H1 (cell line): ENCODE results near the gene LYPD6B.

Experiments
- CEBPB ChIP-seq: IDR thresholded peaks from 2 replicates; pipeline ENCODE4 v1.6.1; 2012; ENCODE audit warnings: low read depth, low read length
- CHD2 ChIP-seq: IDR thresholded peaks from 2 replicates; pipeline ENCODE4 v1.6.1; 2012; ENCODE audit warnings: low read length, improper control_type of control experiment
- CTCF ChIP-seq, 3 experiments: IDR thresholded peaks; 1 replicate in 2 of 3; 2 replicates in 1 of 3; pipeline versions ENCODE4 v1.5.1 to v1.6.1; 2011; ENCODE audit warnings: low read length in 3 of 3, mild to moderate bottlenecking in 3 of 3, inconsistent platforms in 2 of 3, low read depth in 1 of 3, moderate library complexity in 1 of 3; ENCODE audit not compliant: insufficient read depth in 1 of 3; ENCODE audit errors: control extremely low read depth in 1 of 3
- E2F6 ChIP-seq: IDR thresholded peaks from 2 replicates; pipeline ENCODE4 v1.6.1; 2012; ENCODE audit warnings: inconsistent platforms
- HDAC2 ChIP-seq, 2 experiments: fragments of 300-600 bp in 1 of 2; sonication (generic) in 1 of 2; IDR thresholded peaks; 2 replicates each; pipeline ENCODE4 v1.6.1; 2011 to 2012; ENCODE audit warnings: low read depth in 2 of 2, low read length in 2 of 2, mild to moderate bottlenecking in 2 of 2, moderate library complexity in 2 of 2, borderline replicate concordance in 1 of 2, inconsistent platforms in 1 of 2
- HDAC6 ChIP-seq: IDR thresholded peaks from one replicate; pipeline ENCODE4 v1.7.1; 2012; ENCODE audit warnings: low read depth, mild to moderate bottlenecking, inconsistent platforms, low read length, moderate library complexity
- SIN3A ChIP-seq, 2 experiments: IDR thresholded peaks in 1 of 2; conservative IDR thresholded peaks in 1 of 2; 2 replicates each; pipeline ENCODE4 v1.6.1; 2011 to 2012; ENCODE audit warnings: low read length in 2 of 2, improper control_type of control experiment in 1 of 2, low read depth in 1 of 2, mild to moderate bottlenecking in 1 of 2
- YY1 ChIP-seq: IDR thresholded peaks from 2 replicates; pipeline ENCODE4 v1.6.1; 2011; ENCODE audit warnings: low read depth, mild to moderate bottlenecking, low read length

DNA sequence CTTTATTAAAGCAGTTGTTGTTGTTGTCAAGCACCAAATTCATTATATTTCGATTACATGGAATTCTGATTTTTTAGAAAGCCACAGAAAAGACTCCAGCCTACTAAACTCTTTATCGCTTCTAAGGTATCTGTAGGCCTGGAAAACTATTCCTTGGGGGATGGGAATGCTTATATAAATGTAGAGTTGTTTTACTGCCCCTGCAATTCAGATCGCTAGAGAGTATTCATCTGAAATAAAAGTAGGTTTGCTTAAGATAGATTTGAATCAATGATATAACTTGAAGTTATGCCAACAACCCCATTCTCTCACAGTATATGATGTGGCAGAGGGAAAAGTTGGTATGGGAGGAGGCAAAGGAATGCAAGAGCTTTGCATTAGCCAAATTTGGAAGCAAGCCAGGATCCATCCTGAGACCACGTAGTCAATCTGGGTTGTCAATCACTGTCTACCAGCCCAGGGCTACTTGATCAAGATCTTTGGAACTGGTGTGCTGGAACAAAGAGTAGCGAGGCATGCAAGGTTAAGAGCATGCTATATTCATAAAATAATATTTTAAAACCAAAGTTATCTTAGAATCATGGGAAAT, 95.9 kb downstream of the LYPD6B start:
- TF ChIP-seq CHD2 (no peak), CTCF (IDR thresholded peaks at IDR 0.05; ENCODE audit: control extremely low read depth in 1 of 3, insufficient read depth in 1 of 3, low read depth in 1 of 3, low read length in 3 of 3) (no peak), YY1 (no peak), HDAC2 (IDR thresholded peaks at IDR 0.05; ENCODE audit: borderline replicate concordance in 1 of 2, low read depth in 2 of 2, low read length in 2 of 2) (no peak), HDAC6 (no peak), CEBPB (no peak), E2F6 (no peak), SIN3A (conservative IDR thresholded peaks at IDR 0.05 in 1 of 2, IDR thresholded peaks at IDR 0.05 in 1 of 2; ENCODE audit: low read depth in 1 of 2, low read length in 2 of 2) (no peak)
